HTR-8/SVneo (cell line): ENCODE measurements around the gene SIRPD.

Experiments used
- DNase-seq: peaks from one replicate; pipeline ENCODE4 v3.0.0; 2011; ENCODE audit warnings: low spot score, mixed read lengths; ENCODE audit not compliant: insufficient read length
- FAIRE-seq: peaks from 2 replicates; lab custom pipeline; 2011; peaks lifted over from hg19 to GRCh38; lab: Jason Lieb, UNC

The SIRPD gene

DNA sequence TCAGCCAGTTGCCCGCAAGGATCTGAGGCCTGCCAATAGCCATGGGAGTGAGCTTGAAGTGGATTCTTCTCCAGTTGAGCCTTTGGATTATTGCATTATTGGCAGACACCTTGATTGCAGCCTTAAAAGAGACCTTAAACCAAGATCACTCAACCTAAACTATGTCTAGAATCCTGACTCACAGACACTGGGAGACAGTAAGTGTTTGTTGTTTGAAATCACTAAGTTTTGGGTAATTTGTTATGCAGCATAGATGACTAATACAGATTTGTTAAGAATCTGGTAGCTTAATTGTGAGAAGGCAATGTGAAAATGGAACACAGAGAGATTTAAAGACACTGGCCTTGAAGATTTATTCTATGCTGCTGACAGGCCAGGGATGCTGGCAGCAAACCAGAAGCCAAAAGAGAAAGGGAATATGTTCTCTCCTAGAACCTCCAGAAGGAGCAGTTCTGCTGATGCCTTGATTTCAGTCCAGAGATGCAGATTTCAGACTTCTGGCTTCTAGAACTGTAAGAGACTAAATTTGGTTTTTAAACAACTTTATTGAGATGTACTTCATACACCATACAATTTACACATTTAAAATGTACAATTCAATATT is 17.6 kb downstream of the SIRPD start:
- DNase-seq (no peak), FAIRE-seq (no peak)

DNA sequence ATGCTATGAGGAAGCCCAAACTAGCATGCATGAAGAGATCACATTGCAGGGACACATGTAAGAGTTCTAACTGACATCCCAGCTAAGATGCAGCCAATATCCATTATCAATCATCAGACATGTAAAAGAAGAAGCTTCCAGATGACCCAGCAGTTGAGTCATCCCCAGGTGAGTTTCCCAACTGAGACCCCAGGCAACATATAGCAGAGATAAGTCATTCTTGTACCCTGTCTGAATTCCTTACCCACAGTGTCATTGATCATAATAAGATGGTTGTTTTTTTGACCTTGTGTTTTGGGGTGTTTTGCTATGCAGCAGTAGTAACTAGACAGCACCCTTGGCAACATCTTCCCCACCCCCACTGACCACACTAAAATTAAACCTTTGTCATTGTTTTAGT is 18.9 kb downstream of the SIRPD start:
- no peak for DNase-seq
- no peak for FAIRE-seq

DNA sequence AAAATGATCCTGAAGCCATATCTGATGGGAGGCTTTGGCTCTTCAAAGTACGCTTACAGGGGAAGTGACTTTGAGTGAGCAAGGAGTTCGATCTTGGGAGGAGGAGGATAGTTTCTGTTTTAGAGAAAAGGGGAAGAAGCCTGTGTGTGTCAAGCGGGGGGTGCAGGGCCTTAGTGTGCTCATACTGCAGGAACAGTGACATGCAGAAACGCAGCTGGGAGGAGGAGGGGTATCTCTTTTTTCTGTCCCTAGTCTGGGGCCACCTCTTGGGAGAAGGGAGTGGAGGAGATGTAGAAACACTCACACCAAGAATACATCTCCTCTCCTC is 19.8 kb downstream of the SIRPD start:
- no peak for DNase-seq
- no peak for FAIRE-seq

DNA sequence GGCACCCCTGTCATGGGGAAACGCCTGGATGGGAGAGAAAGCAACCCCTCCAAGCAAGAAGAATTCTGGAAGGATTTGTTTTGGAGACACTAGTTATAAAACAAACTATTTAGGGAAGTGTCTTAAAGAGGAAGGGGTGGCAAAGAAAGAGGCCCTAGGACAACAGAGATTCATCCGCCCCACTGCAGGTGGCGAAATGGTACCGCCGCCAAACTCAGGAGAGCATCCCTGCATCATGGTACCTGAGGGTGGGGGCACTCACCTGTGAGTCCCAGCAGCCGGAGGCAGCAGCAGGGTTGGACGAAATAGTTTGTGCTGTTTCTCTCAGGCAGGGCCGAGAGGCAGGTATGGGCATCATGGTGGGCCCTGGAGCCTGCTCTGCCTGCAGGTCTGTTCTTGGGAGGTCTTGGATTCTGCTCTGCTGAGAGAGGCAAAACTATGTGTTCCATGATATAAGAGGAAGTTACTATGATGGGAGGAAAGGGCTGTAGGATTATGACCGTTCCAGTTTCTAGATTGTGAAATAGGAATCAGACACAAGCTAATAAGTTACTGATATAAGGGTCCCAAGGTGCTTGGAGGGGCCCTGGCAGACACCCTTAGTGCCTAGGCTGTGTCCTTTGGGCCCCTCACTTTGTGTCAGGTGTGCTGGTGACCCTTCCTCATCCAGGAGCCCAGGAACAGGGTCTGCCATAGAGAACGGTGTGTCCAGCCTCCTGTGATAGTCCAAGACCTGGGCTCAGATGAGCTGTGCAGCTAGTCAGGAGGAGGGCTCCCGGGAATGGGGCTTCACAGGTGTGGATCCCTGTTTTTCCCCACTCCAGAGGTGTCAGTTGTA is 20.4 kb downstream of the SIRPD start:
- FAIRE-seq: no peak
- no peak for DNase-seq

DNA sequence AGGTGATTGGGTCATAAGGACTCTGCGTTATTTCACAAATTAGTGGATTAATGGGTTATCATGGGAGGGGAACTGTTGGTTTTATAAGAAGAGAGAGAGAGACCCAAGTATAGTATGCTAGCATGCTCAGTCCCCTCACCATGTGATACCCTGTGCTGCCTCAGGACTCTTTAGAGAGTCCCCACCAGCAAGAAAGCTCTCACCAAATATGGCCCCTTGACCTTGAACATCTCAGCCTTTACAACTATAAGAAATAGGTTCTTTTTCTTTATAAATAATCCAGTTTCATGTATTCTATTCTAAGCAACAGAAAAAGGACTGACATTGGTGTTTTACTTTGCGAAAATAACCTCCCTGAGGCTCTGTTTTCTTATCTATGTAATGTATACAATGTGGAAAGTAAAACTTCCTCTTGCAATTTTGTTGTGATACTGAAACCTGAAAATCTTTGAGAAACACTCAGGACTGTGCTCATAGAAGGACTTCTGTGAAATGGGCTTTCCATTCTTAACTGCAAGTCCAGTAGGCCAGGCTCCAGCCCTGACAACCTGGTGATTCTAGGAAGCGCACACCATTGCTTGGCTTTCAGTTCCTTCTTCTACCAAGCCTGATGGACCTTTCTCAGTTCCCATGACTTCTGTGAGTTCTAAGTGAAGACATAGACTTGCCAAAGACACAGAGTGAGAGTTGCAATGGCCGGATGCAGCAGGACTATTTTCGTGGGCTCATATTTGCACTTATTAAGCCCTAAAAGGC is 21.9 kb downstream of the SIRPD start:
- DNase-seq: no peak
- no peak for FAIRE-seq

DNA sequence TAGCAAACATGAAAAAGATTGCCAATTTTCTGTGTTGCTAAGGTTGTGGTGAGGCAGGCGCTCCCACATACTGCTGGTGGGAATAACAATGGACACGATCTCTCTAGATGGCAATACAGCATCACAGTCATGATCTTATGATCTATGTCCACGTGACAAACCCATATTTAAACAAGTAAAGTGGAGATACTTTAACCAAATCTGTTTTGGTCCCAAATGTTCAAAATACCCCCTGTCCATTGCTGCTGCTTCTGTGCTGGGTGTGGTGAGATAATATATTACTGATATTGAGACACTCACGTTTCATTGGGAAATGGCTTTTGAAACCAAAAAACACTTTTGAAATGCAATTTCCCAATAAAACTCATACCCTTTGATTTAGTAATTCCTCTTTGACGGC is 23.0 kb downstream of the SIRPD start:
- FAIRE-seq: no peak
- DNase-seq: no peak

DNA sequence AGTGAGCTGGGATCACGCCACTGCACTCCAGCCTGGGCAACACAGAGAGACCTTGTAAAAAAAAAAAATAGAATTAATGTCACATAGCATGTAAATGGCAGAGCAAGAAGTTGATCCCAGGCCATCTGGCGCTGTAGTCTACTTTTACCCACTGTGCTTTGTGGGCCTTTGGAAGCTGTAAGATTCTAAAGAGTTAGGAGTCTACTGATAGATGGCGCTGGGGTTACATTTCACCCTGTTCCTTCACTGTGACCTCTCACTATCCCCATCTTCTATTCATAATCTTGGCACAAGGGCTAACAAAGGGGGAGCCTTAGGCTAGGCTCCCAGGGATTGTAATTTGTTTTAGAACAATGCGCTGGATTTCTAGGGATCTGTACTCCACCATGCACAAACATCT is 24.4 kb downstream of the SIRPD start:
- FAIRE-seq (no peak), DNase-seq (peak; percentile 24)

DNA sequence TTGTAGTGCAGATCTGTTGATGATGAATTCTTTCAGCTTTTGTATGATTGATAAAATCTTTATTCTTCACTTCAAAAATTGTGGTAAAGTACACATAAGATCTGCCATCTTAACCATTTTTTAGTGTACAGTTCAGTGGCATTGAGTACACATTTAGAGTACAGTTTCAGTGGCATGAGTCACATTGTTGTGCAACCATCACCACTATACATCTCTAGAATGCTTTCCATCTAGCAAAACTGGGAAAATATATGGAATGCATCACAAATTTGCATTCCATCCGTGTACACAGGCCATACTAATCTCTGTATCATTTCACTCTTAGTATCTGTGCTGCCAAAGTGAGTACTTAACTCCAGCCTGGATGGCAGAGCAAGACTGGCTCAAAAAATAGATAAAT is 28.7 kb downstream of the SIRPD start:
- DNase-seq (peak; percentile 21), FAIRE-seq (peak; percentile 86)

DNA sequence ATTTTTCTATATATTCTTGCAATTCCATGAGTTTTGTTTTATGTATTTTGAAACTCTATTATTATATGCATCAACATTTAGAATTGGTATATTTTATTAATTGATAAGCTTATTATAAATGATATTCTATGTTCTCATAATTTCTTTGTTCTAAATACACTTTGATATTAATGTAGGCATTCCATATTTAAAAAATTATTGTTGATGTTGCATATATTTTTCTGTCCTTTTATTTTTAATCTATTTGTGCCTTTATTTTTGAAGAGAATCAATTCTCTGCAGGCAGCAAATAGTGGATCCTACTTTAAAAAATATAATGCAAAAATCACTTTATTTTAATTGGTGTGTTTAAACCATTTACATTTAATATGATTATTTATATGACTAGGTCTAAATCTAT is 29.6 kb downstream of the SIRPD start:
- FAIRE-seq: no peak

DNA sequence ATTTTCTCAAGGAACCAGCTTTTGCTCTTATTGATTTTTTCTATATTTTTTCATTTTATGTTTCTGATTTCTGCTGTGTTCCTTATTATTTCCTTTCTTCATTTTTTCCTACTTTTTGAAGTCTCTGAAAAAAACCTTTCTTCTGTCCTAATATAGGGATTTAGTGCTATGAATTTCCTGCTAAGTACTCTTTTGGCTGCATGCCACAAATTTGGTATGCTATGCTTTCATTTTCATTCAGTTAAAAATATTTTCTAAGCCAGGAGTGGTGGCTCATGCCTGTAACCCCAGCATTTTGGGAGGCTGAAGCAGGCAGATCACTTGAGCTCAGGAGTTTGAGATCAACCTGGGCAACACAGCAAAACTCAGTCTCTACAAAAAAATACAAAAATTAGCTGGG is 30.6 kb downstream of the SIRPD start:
- FAIRE-seq (no peak), DNase-seq (no peak)

More for the DNA sequence above, 29.6 kb downstream of the SIRPD start:
- DNase-seq: no peak

DNA sequence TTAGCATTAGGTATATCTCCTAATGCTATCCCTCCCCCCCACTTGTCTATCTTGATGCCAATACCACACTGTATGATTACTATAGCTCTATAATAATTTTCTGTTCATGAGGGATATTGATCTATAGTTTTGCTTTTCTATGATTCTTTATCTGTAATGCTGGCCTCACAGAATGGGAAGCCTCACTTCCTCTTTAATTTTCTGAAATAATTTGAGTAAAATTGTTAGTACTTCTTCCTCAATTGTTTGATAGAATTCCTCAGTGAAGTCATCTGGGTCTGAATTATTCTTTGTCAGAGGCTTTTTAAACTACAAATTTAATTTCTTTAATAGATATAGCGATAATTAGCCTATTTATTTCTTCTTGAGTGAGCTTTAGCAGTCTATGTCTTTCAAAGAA is 31.2 kb downstream of the SIRPD start:
- DNase-seq: no peak
- FAIRE-seq: no peak

DNA sequence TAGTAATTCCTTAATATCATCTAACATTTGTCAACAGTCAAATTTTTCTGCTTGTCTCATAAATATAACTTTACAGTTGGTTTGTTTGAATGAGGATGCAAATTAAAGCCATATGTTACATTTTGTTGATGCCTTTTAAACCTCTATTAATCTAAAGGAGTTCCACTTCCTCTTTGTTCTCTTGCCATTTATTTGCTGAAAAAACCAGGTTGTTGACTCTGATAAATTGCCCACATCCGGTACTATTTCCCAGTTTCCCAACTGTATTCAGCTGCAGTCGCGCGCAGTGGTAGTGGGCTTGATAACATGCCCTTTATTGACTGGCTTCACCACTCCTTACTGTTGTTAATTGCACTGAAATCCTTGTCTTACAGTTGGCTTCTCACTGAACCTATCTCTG is 33.5 kb downstream of the SIRPD start:
- no peak for DNase-seq
- no peak for FAIRE-seq

DNA sequence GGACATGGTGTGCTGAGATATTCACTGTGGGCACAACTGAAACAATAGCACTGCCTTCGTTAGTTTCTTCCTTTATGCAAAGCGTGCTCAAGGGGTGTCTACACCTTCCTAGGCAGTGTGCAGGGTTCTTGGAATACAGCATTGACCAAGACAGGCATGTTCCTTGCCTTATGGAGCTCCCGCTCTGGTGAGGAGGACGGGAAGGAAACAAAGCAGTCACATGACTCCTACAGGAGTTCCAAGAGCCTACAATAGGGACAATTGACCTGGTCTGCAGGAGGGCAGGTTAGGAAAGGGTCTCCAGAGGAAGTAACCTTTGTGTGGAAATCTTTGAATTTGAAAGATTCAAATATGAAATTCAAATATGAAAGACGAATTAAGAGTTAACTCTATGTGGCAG is 40.5 kb downstream of the SIRPD start:
- FAIRE-seq (no peak), DNase-seq (no peak)

DNA sequence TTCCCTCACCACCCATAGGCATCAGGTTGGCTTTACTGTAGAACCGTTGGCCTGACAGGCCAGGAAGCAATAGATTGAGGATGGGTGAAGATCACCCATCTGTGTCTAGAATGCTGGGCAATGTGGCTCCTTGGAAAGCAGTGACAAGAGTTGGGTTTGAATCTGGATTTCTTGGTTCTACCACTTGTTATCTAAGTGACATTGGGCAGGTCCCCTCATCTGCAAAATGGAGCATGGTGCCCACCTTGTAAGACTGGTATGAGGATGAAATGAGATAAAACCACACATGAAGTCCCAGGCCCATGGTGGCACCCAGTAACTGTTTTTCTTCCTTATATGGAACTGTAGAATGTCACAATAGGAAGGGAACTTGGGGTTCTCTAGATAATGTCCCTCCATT is 43.7 kb downstream of the SIRPD start:
- FAIRE-seq: no peak
- no peak for DNase-seq

DNA sequence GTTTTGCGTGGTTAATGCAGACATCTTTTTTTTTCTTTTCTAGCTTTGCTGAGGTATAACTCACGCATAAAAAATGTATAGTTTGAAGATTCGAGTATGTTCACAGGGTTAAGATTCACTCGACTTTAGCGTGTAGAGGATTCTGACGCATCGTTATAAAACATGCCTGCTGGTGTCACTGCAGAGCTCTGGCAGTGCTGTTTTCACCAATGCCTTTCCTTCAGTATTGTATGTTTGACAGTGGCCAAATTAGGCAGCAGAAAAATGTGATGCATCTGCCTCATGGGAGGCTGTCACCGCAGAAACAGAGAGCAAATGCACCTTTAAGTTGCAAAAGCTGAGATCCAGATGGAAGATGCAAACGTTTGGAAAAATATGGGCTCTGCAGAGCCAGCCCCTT is 48.3 kb downstream of the SIRPD start:
- DNase-seq (peak; percentile 31), FAIRE-seq (peak; percentile 9)

DNA sequence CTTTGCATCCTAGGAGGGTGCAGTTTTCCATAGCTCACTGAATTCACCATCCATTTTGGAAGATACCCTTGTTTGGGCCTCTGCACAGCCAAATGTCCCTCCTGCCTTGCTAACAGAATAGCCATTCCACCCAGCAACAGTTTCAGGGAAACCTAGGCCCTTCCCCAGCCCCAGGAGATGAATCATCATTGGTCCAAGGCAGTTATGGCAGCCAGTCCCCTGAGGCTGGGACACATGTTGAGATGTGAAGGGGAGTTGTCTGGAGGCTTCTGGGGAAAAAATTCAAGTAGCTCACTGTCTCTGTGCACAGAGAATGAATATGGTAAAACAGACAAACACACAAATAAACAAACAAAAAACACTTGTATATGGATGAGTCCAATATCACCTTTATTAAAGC is 48.9 kb downstream of the SIRPD start:
- FAIRE-seq: no peak

DNA sequence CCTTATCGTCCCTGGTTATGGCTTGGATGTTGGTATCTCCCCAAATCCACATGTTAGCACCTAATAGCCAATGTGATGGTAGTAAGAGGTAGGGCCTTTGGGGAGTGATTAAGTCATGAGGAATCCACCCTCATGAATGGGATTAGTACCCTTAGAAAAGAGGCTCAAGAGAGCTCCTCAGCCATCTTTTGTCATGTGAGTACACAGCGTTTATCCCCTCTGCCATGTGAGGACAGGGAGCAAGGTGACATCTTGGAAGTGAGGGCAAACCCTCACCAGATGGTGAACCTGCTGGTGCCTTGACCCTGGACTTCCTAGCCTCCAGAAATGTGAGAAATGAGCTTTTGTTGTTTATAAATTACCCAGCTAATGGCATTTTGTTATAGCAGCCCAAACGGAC is 50.2 kb downstream of the SIRPD start:
- no peak for DNase-seq
- no peak for FAIRE-seq

More for the DNA sequence above, 48.9 kb downstream of the SIRPD start:
- DNase-seq: no peak

DNA sequence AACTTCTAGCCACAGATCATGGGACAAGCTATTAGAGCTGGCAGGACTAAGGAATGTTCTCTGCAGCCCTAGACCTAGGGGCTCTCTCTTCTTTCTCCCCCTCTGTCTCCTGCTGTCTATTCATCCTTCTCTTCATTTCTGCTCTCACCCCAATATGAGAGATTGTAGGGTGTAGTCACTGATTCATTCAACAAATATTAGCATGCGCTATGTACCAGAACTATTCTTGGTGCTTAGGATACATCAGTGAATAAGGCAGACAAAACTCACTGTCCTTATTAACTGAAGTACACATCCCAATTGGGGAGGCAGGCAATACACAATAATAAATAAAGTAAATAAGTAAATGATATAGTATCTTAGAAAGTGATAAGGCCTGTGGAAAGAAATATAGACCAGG is 51.6 kb downstream of the SIRPD start:
- no peak for FAIRE-seq

DNA sequence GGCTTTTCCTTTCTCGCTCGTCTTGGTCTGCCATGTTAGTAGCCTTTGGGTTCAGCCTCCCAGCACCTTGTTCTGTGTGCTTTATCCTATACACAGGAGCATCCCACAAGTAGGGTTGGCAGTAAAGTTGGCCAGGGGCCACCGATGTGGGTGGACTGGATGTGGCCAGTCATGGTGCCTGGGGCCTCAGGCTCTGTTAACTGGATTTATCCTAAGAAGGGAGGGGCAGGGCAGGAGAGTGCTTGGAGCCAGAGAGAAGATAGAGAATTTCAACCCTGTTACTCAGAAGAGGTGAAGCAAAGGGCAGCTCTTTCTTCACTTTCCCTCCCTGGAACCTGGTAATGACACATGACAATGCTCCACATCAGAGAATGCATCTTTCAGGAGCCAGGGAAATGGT is 52.1 kb downstream of the SIRPD start:
- no peak for FAIRE-seq

More for the DNA sequence above, 51.6 kb downstream of the SIRPD start:
- DNase-seq: no peak

DNA sequence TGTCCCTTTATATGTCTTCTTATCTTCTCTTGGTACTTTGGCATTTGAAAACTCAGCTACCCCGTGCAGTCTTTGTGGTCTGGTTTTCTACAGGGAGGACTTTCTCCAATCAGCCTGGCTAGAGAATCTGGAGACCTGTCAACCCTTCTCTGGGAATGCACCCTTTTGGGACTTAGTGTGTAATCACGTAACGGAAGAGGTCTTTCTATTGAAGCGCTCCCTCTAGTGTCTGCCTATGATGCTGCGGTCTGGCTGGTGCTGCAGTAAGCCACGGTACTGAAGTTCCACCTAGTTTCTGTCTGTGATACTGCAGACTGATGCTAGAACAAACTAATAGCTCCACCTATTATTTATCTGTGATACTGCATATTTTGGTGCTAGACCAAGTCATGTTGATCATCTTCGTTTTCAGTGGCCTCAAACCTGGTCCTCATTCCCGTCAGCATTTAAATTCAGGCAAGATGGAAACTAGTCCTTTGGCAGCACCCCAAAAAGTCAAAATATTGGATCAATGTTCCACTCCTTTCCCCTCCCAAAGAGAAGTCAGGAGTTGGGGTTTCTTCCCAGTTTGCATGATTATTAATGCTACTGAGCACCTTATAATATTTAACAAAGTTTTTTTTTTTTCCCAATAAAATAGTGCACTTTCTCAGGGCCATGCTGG is 53.8 kb downstream of the SIRPD start:
- DNase-seq (peak; percentile 84), FAIRE-seq (peak; percentile 83)

More for the DNA sequence above, 52.1 kb downstream of the SIRPD start:
- DNase-seq: no peak

DNA sequence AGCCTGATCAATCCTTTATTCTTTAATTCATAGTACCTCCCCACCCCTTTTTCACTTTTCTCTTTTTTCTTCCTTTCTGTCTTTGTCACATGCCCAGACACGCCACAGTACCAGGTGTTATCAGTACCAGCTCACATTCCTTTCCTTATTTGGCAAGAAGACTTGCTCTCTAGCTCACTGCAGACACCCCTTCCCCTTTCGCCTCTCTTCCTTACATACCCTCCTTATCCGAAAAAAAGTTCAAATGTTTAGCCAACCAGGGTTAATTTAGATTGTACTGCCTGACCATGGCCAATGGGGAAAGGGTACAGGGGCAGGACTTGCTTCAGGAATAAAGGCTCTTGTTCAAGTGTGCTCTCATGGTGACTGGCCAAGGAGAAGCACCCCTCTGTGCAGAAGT is 57.0 kb downstream of the SIRPD start:
- DNase-seq: no peak
- FAIRE-seq: no peak
